GM19467 (cell line): ENCODE results near the gene ANO1.

Source experiments
- ATAC-seq: cut with Tn5 transposase; IDR thresholded peaks from one replicate; pipeline ENCODE4 v1.9.1; 2021; ENCODE audit warnings: mild to moderate bottlenecking, moderate library complexity; ENCODE audit not compliant: unreplicated experiment

Gene ANO1

GRCh38 chr11:70072861-70073755, 5.0 kb upstream of the ANO1 start:
- ATAC-seq = no peak

- ATAC-seq = no peak
Observed at GRCh38 chr11:70073871-70074371, 4.2 kb upstream of the ANO1 start.

- no peak for ATAC-seq
Observed at GRCh38 chr11:70074746-70075145, 3.4 kb upstream of the ANO1 start.

GRCh38 chr11:70075836-70076235, 2.3 kb upstream of the ANO1 start:
- ATAC-seq = no peak

- ATAC-seq = no peak
Observed at GRCh38 chr11:70076461-70076931, 1.6 kb upstream of the ANO1 start.

- ATAC-seq = no peak
Observed at GRCh38 chr11:70077411-70078094, 564 bp upstream of the ANO1 start.

GRCh38 chr11:70078781-70079616, 882 bp downstream of the ANO1 start:
- ATAC-seq = no peak

- no peak for ATAC-seq
Observed at GRCh38 chr11:70079691-70080090, 1.6 kb downstream of the ANO1 start.

- ATAC-seq = no peak
Observed at GRCh38 chr11:70080763-70081162, 2.6 kb downstream of the ANO1 start.

- ATAC-seq = no peak
Observed at GRCh38 chr11:70082829-70083228, 4.7 kb downstream of the ANO1 start.

GRCh38 chr11:70084046-70084984, 6.2 kb downstream of the ANO1 start:
- no peak for ATAC-seq

- ATAC-seq = no peak
Observed at GRCh38 chr11:70085815-70086769, 8.0 kb downstream of the ANO1 start.

- no peak for ATAC-seq
Observed at GRCh38 chr11:70087446-70088167, 9.5 kb downstream of the ANO1 start.

- no peak for ATAC-seq
Observed at GRCh38 chr11:70088735-70089250, 10.7 kb downstream of the ANO1 start.

GRCh38 chr11:70089631-70090030, 11.5 kb downstream of the ANO1 start:
- ATAC-seq = no peak

- ATAC-seq = no peak
Observed at GRCh38 chr11:70090961-70091381, 12.9 kb downstream of the ANO1 start.

GRCh38 chr11:70091638-70092037, 13.5 kb downstream of the ANO1 start:
- ATAC-seq = no peak
